ENCODE results near the gene TTLL10. TPM values are rescaled to one million over a fixed set of nuclear protein-coding genes. Genes with fewer than 3 reads are reported as not detected.

Gene TTLL10
- total RNA-seq, 3 donors from 2014 or later: 0.32 to 4.4 (median 1.8) TPM

GRCh38 chr1:1240822-1241587, 67.3 kb downstream of the TTLL10 start:
- intact Hi-C loops (cut with DNase I, micrococcal nuclease): no loop called here
- H3K4me1 ChIP-seq (ENCODE audit: low read depth): peaks cover 19% of the 10 kb centered on the region
- no peak overlapping the region for H3K4me3 ChIP-seq
- no peak for TF ChIP-seq CTCF (IDR thresholded peaks at IDR 0.05)
- H3K9me3 ChIP-seq: no peaks in the 10 kb centered on the region
- H3K36me3 ChIP-seq (ENCODE audit: low read depth): no peaks in the 10 kb centered on the region
- DNase-seq (no peak), ATAC-seq (no peak)

GRCh38 chr1:1241588-1242219, 68.0 kb downstream of the TTLL10 start:
- Histone ChIP-seq H3K9me3 (no peaks in the 10 kb centered on the region), H3K4me3 (no peak overlapping the region), H3K36me3 (ENCODE audit: low read depth) (no peaks in the 10 kb centered on the region), H3K4me1 (ENCODE audit: low read depth) (peaks cover 24% of the 10 kb centered on the region)
- TF ChIP-seq CTCF (IDR thresholded peaks at IDR 0.05): no peak
- ATAC-seq (no peak), DNase-seq (no peak)
- intact Hi-C loops (cut with DNase I, micrococcal nuclease): no loop called here

GRCh38 chr1:1242461-1243265, 69.0 kb downstream of the TTLL10 start:
- ATAC-seq: no peak
- intact Hi-C loops (cut with DNase I, micrococcal nuclease): no loop called here
- no peak for DNase-seq
- no peaks in the 10 kb centered on the region for H3K9me3 ChIP-seq
- H3K4me1 ChIP-seq (ENCODE audit: low read depth): peaks cover 16% of the 10 kb centered on the region
- H3K4me3 ChIP-seq: no peak overlapping the region
- no peaks in the 10 kb centered on the region for H3K36me3 ChIP-seq (ENCODE audit: low read depth)
- no peak for TF ChIP-seq CTCF (IDR thresholded peaks at IDR 0.05)

GRCh38 chr1:1243266-1243660, 69.6 kb downstream of the TTLL10 start:
- TF ChIP-seq CTCF (IDR thresholded peaks at IDR 0.05): no peak
- Histone ChIP-seq H3K4me1 (ENCODE audit: low read depth) (peaks cover 10% of the 10 kb centered on the region), H3K36me3 (ENCODE audit: low read depth) (no peaks in the 10 kb centered on the region), H3K9me3 (no peaks in the 10 kb centered on the region), H3K4me3 (no peak overlapping the region)
- intact Hi-C loops (cut with DNase I, micrococcal nuclease): no loop called here
- ATAC-seq (no peak), DNase-seq (no peak)

GRCh38 chr1:1243807-1244191, 70.1 kb downstream of the TTLL10 start:
- intact Hi-C loops (cut with DNase I, micrococcal nuclease): no loop called here
- no peak for TF ChIP-seq CTCF (IDR thresholded peaks at IDR 0.05)
- peaks cover 6% of the 10 kb centered on the region for H3K4me1 ChIP-seq (ENCODE audit: low read depth)
- DNase-seq (no peak), ATAC-seq (peak; percentile 16)
- no peaks in the 10 kb centered on the region for H3K9me3 ChIP-seq
- no peak overlapping the region for H3K4me3 ChIP-seq
- H3K36me3 ChIP-seq (ENCODE audit: low read depth): no peaks in the 10 kb centered on the region

Data from mucosa of descending colon (tissue), 3 donors.